Hindlimb muscle (tissue), 1 donor: ENCODE measurements around the gene MRPL32. TPM values are rescaled to one million over a fixed set of nuclear protein-coding genes. Genes with fewer than 3 reads are reported as not detected.
"Not testable (repeated sequence)": the region's sequence is repeated elsewhere in the genome, so short reads cannot be mapped to it uniquely, and the experiment has no call there.

ENCODE experiments used
- DNase-seq: peaks from one replicate; pipeline ENCODE4 v3.0.0-alpha.2; 2013
- polyA plus RNA-seq: library from polyadenylated mRNA; unstranded; fragments of 120-200 nt; gene quantifications from one replicate; pipeline ENCODE4 v1.2.1, GENCODE V29; 2013; ENCODE audit not compliant: insufficient read length

MRPL32 gene
- 35.9 TPM for polyA plus RNA-seq

DNA sequence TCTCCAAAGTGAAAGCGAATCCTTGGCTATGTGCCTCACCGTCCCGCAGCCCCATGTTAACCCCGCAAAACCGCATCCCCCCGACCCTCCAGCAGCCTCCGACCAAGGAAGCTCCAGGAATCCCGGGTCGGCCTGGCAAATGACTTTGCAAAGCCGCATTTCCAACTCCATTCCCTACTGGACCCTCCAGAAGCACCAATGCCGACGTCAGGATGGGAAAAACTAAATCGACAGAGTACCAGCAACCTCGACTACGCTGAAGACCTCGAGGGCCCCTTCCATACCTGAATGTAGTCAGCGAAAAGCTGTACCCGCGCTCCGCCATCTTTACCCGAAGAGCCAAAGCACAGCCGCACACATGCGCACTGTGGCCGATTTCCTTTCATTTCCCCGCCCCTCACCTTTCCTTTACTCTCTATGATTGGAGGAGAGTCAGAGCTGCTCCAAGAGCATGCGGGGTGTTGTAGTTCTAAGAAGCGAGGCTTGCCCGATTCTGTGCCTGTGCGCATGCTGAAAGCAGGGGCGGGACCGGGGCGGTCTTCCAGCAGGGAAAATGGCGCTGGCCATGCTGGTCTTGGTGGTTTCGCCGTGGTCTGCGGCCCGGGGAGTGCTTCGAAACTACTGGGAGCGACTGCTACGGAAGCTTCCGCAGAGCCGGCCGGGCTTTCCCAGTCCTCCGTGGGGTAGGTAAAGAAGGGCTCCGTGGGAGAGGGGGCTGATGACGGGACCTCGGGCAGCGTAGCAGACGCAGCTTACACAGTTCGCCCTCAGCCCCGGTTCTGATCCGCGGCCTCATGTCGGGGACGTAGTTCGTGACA lies at the start of gene MRPL32, which contains the start of gene PSMA2:
MRPL32 (plus strand) TSS at position 543 of the 818 bp plus-strand sequence; CDS start at position 554, 11 bp downstream.
PSMA2 (minus strand) TSS at position 341 of the 818 bp plus-strand sequence; CDS start at position 325, 16 bp downstream.
- peak; percentile 96 for DNase-seq

DNA sequence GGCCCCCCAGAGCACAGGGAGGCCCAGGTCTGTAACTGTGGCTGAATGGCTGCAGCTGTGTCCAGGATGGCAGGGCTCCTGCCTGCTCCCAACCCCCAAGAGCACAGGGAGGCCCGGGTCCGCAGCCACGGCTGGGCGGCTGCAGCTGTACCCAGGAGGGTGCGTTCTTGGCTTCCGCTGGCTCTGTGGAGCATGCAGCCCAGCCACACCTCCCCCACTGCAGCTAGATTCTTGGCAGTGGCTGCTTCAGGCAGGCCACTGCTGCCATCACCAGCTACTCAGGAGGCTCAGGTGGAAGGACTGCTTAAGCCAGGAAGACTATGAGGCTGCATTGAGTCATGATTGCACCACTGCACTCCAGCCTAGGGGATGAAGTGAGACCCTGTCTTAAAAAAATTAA lies 48.2 kb upstream of the MRPL32 start:
- DNase-seq = no peak

DNA sequence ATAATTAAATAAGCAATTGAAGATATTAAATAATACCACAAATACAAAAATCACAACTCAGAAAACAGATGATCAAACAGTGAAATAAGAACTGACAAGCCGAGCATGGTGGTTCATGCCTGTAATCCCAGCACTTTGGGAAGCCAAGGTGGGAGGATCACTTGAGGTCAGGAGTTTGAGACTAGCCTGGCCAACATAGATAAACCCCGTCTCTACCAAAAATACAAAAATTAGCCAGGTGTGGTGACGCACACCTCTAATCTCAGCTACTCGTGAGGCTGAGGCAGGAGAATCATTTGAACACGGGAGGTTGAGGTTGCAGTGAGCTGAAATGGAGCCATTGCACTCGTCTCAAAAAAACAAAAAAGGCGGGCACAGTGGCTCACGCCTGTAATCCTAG lies 47.0 kb upstream of the MRPL32 start:
- DNase-seq = not testable (repeated sequence)

DNA sequence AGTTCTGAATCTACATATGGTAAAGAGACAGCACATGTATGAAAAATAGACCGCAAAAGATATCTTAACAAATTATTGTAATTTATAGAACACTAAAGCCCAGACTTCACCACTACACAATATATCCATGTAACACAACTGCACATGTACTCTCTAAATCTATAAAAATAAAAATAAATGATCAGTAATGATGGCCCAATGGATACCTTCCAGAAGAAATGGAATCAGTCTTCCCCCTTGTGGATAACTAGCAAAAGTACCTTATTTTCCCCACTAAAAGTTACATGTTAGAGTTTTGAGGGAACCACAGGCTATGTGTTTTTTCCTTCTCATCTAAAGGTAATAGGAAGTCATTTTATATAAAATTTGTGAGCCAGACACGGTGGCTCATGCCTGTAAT lies 46.0 kb upstream of the MRPL32 start:
- no peak for DNase-seq

DNA sequence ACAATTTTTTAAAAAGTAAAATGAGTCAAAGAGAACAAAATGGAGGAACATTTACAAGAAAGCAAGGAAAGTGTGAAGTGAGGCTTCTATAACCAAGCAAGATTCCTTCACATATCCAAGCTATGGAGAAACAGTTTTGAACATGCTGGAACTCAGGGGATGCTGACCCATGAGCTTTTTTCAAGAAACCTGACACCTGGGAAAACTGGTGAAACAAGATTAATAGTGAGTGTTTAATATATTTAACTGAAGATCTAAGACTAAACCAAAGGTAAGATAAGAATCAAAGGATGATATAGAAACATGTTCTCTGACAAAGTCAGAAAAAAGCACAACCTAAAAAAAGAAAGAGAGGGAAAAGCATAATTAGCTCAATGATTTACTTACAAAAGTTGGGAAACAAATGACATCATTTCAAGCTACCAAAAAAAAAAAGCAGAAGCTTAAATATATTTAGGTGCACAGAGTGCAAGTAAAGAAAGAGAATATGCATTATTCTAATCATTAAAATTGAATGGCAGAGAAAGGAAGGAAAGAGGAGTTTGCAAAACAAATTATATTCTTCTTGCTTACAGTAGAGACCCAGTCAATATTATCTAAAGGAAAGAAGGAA lies 45.2 kb upstream of the MRPL32 start:
- no peak for DNase-seq

DNA sequence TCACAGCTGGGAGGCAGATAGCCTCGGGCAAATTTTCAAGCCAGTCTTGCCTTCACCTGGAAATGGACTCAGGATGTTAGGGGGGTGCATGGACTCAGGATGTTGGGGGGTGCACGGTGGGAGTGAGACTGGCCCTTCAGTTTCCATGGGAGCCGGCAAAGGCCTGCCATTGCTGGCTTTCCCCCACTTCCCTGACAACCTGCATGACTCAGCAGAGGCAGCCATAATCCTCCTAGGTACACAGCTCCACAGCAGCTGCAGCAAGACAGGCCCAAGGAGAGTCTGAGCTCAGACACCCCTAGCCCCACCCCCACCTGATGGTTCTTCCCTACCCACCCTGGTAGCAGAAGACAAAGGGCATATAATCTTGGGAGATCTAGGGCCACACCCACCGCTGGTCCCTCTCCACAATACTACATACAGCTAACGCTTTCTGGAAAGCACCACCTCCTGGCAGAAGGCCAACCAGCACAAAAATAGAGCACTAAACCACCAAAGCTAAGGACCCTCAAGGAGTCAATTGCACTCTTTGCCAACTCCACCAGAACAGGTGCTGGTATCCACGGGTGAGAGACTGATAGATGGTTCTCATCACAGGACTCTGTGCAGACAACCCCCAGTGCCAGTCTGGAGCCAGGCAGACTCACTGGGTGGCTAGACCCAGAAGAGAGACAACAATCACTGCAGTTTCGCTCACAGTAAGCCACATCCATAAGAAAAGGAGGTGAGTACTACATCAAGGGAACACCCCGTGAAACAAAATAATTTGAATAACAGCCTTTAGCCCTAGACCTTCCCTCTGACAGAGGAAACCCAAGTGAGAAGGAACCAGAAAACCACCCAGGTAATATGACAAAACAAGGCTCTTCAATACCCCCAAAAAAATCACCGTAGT lies 38.6 kb upstream of the MRPL32 start:
- no peak for DNase-seq

DNA sequence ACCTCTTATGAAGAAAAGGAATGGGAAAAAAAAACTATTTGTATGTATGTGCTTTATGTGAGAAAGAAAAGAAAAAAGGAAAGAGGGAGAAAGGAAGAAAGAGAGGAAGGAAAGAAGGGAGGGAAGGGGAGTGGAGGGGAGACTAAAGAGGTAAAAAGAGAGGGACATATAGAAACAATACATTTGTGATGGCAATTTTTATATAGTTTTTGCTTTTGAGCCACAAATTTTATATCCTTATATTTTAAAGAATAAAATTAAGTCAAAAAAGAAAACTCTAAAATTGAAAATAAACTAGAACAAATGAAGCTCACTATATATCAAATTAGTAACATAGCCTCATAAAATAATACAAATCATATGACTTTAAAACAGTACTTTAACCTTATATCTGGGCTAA lies 31.3 kb upstream of the MRPL32 start:
- DNase-seq = no peak

DNA sequence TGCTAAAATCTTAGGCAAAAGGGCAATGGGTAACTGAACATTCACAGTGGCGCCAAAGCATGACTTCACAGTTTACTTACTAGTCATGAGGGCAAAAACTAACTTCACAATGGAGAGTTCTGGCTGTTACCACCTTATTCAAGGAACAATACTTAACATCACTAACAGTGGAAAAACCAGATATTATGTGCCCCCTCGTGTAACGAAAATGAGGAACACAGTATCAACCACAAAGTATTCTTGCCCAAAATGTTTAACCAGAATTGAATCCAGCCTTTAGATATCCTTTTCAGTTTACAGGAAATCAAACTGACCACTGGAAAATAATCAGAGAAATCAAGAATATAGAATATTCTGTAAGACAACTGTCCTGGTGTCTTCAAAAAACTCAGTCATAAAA lies 29.8 kb upstream of the MRPL32 start:
- DNase-seq = no peak

DNA sequence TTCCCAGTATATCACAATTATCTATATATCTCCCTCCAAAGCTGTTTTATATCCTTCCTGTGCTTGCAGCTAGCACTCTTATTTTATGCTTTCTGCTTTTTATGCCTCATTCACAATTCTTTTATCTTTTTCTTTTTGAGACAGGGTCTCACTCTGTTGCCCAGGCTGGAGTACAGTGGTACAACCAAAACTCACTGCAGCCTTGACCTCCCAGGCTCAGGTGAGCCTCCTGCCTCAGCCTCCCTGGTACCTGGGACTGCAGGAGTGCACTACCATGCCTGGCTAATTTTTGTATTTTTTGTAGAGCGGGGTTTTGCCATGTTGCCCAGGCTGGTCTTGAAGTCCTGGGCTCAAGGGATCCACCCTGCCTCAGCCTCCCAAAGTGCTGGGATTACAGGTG lies 26.0 kb upstream of the MRPL32 start:
- DNase-seq = no peak

DNA sequence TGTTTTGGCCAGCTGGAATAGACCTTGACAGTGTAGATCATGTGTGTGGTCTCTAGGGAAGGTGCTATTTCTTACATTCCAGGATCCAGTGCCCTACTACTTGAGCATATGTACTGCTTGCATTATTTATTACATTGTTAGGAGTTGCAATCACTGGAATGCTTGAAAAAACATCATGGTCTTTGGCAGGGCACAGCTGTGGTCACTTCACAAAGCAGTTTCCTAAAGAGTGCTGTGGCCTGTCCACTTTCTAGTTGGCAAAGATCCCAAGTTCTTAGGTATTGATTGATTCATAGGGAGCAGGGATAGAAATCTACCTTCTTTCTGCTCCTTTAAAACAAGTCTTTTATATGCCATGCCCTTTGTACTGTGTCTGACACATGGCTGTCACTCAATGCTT lies 24.9 kb upstream of the MRPL32 start:
- no peak for DNase-seq

DNA sequence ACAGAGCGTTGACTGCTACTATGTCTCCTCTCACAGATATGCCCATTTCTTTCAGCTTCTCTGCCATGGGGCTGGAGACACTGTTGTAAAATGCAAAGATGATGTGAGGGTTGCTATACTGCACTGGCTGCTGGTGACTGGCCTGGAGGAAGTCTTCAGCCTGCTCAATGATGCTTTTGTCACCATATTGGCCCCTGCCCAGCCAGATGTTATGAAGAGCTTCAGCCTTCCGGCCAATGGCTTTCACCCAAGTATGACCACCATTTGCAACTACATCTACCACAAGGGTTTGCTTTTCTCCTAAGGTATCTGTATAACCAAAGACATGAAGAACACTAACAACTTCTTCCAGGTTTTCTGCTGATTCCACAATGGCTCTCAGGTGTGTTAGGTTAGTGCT lies 21.9 kb upstream of the MRPL32 start:
- no peak for DNase-seq

DNA sequence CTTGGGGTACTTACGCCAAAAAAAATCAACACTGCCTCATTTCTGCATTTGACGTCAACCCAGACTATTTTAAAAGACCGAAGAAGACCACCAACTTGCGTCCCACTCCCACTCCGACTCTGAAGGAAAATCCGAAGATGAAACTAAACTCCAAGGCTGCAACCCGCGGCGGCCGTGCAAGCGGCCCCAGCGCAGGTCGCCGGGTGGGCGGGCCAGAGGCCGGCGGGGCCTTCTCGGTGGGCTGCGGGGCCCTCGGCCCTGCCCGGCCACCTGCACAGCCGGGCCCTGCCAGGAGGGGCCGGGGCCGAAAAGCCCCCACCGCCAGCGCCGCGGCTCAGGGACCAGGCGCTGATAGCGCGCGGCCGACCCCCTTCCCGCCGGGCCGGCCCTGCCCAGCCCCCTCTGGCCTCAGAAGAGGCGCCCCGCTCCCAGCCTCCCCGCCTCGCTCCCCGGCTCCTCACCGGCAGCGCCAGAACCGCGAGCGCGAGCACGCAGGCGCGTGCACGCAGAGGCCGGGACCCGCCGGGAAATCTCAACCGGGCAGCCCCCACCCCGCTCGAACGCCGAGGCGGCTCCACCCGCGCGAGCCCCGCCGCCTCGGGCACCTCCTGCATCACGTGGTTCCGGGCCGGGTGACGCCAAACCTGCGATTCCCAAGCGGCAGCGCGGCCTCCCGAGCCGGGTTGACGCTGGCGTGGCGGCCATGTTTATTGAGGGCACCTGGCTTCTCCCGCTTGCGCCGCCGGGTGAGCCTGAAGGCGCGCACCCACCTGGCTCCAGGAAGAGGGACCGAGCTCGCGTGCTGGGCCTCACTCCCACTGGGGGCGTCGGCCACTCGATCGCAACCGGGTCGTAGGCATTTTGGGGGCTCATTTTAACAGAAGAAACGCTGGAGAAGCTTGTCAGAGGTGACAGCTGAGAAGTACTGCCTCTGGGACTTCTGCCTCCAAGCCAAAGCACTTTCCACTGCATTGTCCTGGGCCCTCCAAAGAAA lies 20.4 kb upstream of the MRPL32 start, which contains the start of gene C7orf25:
C7orf25 (minus strand) TSS at position 617 of the 994 bp plus-strand sequence. CDS start 1,170 bp downstream, outside the sequence.
- DNase-seq = peak; percentile 93

DNA sequence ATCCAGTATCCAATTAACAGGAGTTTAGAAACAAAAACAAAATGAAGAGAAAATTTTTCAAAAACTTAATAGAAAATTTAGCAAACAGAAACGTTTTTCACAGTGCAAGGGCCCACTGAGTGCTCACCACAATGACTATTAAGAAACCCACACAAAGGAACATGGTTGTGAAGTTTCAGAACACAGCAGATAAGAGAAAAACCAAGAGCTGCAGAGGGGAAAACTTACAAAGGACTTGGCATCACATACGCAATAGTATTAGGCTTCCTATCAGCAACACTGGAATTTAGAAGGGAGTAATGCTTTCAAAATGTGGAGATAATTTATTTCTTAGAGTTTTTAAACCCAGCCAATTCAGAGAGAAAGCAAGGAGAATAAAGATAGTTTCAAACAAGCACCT lies 18.6 kb upstream of the MRPL32 start:
- DNase-seq = no peak

DNA sequence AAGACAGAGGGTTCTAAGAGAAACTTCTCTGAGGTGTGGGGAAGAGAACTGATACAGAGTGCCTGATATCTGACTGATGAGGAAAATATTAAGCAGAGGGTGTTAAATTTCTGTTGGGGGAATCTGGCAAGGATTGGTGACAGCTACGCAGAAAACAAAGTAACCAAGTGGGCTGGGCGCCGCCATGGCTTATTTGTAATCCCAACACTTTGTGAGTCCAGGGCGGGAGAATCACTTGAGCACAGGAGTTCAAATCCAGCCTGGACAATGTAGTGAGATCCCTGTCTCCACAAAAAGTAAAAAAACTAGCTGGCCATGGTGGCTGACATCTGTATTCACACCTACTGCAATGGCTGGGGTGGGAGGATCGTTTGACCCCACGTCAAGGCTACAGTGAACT lies 18.2 kb upstream of the MRPL32 start:
- DNase-seq = no peak

DNA sequence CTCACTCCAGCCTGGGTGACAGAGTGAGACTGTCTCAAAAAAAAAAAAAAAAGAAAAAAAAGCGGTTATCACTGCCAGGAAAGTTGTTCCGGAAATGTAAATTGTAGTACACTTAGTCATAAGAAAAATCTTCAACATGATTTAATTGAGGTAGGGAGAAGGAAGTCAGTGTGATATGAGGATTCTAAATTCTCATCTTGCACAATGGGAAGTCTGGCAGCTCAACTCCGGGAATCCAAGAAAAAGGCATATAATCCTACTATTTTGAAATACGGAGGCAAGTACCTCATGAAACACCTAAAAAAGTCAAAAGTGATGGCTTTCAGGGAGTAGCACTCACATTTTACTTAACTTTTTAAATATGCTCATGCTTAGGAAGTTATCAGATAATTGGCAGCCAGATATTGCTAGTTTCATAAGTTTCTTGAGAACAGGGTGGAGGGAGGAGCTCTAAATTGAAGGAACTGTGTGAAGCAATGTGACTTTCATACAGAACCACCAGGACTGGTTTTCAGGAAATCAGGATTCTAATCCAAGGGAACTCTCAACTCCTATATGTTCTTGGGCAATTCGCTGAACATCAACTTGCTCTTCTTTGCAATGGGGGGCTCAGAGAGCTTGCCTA lies 17.6 kb upstream of the MRPL32 start:
- DNase-seq = no peak

DNA sequence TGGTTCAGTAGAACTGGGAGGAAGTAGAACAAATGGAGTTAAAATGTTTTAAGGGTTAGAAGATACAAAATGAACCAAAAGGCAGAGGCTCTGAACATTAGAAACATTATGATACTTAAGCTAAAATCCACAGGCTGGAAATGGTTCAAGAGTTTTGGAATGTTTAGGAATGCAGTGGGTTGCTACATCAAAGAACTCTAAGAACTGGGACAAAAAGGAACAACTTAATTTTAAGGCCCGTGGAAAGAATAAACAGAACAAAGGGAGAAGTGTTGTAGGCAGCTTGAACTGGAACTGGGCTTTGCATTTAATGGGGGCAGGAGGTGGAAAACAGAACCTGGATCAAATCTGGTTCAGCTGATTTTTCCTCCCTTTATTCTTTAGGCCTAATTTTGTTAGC lies 16.8 kb upstream of the MRPL32 start:
- no peak for DNase-seq

DNA sequence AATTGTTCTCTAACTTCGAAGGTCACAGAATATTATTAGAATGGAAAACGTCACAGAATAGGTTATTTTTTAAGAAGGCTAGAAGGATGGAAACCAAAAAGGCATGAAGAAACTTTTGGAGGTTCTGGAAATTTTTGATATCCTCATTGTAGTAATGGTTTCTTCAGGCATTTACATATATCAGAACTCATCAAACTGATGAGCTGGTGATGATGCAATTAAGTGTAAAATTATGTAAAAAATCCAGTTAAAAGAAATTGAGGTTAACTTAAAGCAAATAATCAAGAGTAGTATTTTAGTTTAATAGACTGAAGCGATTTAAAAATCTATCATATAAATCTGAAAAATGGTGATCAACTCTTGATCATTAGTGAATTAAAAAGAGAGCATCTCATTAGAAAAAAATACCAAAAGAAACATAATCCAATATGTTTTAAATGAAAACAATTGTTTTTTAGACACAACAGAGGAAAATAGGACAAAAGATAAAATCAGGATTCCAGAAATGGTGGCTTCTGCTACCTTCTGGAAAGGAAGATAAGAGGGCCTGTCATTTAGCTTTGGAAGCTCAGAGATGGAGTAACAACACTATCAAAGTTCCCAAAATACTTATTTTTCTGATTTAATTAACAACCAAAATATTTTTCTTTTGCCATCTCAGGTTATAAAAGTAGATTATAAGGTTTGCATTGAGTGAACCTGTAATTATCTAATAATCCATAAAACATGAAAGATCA lies 10.0 kb upstream of the MRPL32 start:
- DNase-seq = no peak

DNA sequence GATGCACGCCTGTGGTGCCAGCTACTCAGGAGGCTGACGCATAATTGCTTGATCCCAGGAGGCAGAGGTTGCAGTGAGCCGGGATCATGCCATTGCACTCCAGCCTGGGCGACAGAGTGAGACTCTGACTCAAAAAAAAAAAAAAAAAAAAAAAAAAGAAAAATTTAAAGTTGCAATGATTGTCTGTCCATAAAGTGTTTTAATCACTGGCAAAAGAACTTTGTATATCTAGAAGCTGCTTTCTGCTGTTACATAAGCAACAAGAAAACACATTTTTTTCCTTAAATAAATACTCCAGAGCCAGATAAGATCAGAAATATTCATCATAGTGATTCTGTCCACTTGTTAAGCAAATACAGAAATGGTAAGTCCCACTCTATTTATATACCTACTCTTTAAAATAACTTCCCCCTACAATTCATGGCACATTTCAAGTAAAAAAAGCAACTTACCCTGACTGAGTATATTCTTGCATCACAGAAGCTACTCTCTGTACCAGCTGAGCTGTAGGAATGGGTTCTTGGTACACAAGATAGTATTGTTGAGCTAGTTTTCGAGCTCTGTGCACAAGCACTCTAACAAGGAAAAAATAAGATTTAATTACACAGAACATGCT lies 7.8 kb upstream of the MRPL32 start:
- no peak for DNase-seq

DNA sequence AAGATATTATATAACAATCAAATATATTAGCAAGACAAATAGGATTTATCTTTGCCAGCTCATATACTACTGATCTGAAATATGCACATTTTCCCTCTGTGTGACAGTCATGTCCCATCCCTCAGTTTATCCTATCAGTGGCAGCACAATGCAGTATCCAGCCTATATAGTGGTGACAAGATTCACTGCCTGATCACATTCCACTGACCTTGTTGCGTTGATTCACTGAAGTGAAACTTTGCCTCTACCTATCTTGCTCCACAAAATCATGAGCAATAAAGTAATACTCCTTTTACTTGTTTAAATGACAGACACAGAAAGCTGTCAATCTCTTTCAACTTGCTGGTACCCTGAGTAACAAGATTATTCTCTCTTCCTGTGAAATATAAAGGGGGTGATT lies 6.5 kb upstream of the MRPL32 start:
- DNase-seq = no peak

DNA sequence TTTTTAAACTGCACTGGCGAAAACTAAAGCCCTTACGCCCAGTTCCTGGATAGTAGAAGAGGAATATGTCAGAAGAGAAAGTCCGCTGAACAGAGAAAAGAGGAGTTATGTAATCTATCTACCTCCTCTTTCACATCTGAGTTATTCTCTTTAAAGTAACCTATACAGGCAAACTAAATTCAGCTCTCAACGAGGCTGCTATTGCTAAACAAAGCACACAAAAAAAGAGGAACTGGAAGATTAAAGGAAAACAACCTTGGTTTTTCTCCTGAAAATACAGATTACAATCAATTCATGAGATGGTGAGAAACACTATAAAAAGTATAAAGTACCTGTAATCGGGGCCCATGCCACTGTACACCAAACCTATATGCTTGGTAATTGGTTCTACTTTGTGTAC lies 6.0 kb upstream of the MRPL32 start:
- DNase-seq = no peak
